WTC11 (cell line): ENCODE data around the gene GRIA4. TPM values are rescaled to one million over a fixed set of nuclear protein-coding genes. Genes with fewer than 3 reads are reported as not detected.
A peak's percentile ranks its signal among the peaks of the same experiment; 100 is the strongest.

ENCODE experiments used
- ATAC-seq: fragments of 200-7000 bp; cut with Tn5 transposase; 2 replicates; pipeline ENCODE4 v1.10.0; 2021; ENCODE audit warnings: mild to moderate bottlenecking, moderate library complexity
- CTCF ChIA-PET: fragments of 300-600 bp; sonication (Branson Sonifier 250); formaldehyde crosslinking; loops from one replicate; lab custom pipeline; 2021; ENCODE audit warnings: antibody characterized with exemption; lab: Charles Lee
- POLR2A ChIA-PET: fragments of 350-600 bp; sonication (Branson Sonifier 250); formaldehyde crosslinking; loops from one replicate; lab custom pipeline; 2021; ENCODE audit warnings: antibody characterized with exemption; lab: Charles Lee
- DNase-seq: peaks from one replicate; pipeline ENCODE4 v3.0.0; 2021; ENCODE audit warnings: low spot score
- H3K27ac Mint-ChIP-seq: 2 replicates; pipeline ENCODE4 v1.8.0; 2021; ENCODE audit warnings: mixed read lengths
- H3K27me3 Mint-ChIP-seq: 2 replicates; pipeline ENCODE4 v1.8.0; 2021; ENCODE audit warnings: low read depth, mild to moderate bottlenecking, moderate library complexity, mixed read lengths
- H3K36me3 Mint-ChIP-seq: 2 replicates; pipeline ENCODE4 v1.8.0; 2021; ENCODE audit warnings: mixed read lengths
- H3K4me1 Mint-ChIP-seq: 2 replicates; pipeline ENCODE4 v1.8.0; 2022; ENCODE audit warnings: mixed read lengths
- H3K4me3 Mint-ChIP-seq: 2 replicates; pipeline ENCODE4 v1.8.0; 2021; ENCODE audit warnings: mild to moderate bottlenecking, moderate library complexity, mixed read lengths
- H3K9me3 Mint-ChIP-seq: 2 replicates; pipeline ENCODE4 v1.8.0; 2021; ENCODE audit warnings: mixed read lengths
- ATF1 ChIP-seq: sonication (generic); formaldehyde crosslinking; IDR thresholded peaks from 2 replicates; pipeline ENCODE4 v1.8.1; 2023; ENCODE audit warnings: mild to moderate bottlenecking, moderate library complexity, missing genetic modification reagents
- CREB1 ChIP-seq: sonication (generic); formaldehyde crosslinking; IDR thresholded peaks from 2 replicates; pipeline ENCODE4 v1.8.0; 2023; ENCODE audit warnings: mild to moderate bottlenecking, missing genetic modification reagents
- CREM ChIP-seq: sonication (generic); formaldehyde crosslinking; IDR thresholded peaks from 2 replicates; pipeline ENCODE4 v1.8.1; 2022; ENCODE audit warnings: mild to moderate bottlenecking, missing genetic modification reagents, moderate library complexity
- FOXP1 ChIP-seq: sonication (generic); formaldehyde crosslinking; IDR thresholded peaks from 2 replicates; pipeline ENCODE4 v1.8.0; 2022; ENCODE audit warnings: missing genetic modification reagents, mild to moderate bottlenecking, moderate library complexity, borderline replicate concordance
- FOXP4 ChIP-seq: sonication (generic); formaldehyde crosslinking; IDR thresholded peaks from 2 replicates; pipeline ENCODE4 v1.8.0; 2022; ENCODE audit warnings: mild to moderate bottlenecking, missing genetic modification reagents
- GRHL2 ChIP-seq: fragments of 250-450 bp; sonication (Bioruptor Pico); IDR thresholded peaks from 2 replicates; pipeline ENCODE4 v1.8.0; 2022; ENCODE audit warnings: mild to moderate bottlenecking, moderate library complexity; ENCODE audit not compliant: insufficient replicate concordance, severe bottlenecking
- GTF2I ChIP-seq: fragments of 250-450 bp; sonication (Bioruptor Pico); conservative IDR thresholded peaks from 2 replicates; pipeline ENCODE4 v1.4.0; 2021; ENCODE audit warnings: mild to moderate bottlenecking
- HMGA2 ChIP-seq: fragments of 250-450 bp; sonication (Bioruptor Pico); IDR thresholded peaks from 2 replicates; pipeline ENCODE4 v1.4.0; 2021; ENCODE audit warnings: mild to moderate bottlenecking, moderate library complexity
- KAT7 ChIP-seq: sonication (generic); formaldehyde crosslinking; IDR thresholded peaks from 2 replicates; pipeline ENCODE4 v1.8.1; 2023; ENCODE audit warnings: missing genetic modification reagents, mild to moderate bottlenecking, borderline replicate concordance
- MXD4 ChIP-seq: fragments of 250-450 bp; sonication (Bioruptor Pico); IDR thresholded peaks from 2 replicates; pipeline ENCODE4 v1.8.0; 2021; ENCODE audit warnings: mild to moderate bottlenecking, moderate library complexity, borderline replicate concordance
- NFYB ChIP-seq: sonication (generic); formaldehyde crosslinking; conservative IDR thresholded peaks from 2 replicates; pipeline ENCODE4 v1.8.0; 2022; ENCODE audit warnings: low read depth, missing genetic modification reagents
- NR1H2 ChIP-seq: sonication (generic); formaldehyde crosslinking; IDR thresholded peaks from 2 replicates; pipeline ENCODE4 v1.9.0; 2021; ENCODE audit warnings: mild to moderate bottlenecking, moderate library complexity, missing genetic modification reagents
- NR3C1 ChIP-seq: sonication (generic); formaldehyde crosslinking; conservative IDR thresholded peaks from 2 replicates; pipeline ENCODE4 v1.8.1; 2023; ENCODE audit warnings: low read depth, mild to moderate bottlenecking, missing genetic modification reagents
- RELA ChIP-seq: sonication (generic); formaldehyde crosslinking; IDR thresholded peaks from 2 replicates; pipeline ENCODE4 v1.8.1; 2022; ENCODE audit warnings: missing genetic modification reagents, mild to moderate bottlenecking, borderline replicate concordance
- RORB ChIP-seq: fragments of 250-450 bp; sonication (Bioruptor Pico); IDR thresholded peaks from 2 replicates; pipeline ENCODE4 v1.9.0; 2021; ENCODE audit warnings: mild to moderate bottlenecking
- SMAD4 ChIP-seq: sonication (generic); formaldehyde crosslinking; IDR thresholded peaks from 2 replicates; pipeline ENCODE4 v1.8.0; 2022; ENCODE audit warnings: mild to moderate bottlenecking, missing genetic modification reagents
- SOX15 ChIP-seq: fragments of 250-450 bp; sonication (Bioruptor Pico); IDR thresholded peaks from 2 replicates; pipeline ENCODE4 v1.9.0; 2021; ENCODE audit warnings: mild to moderate bottlenecking
- SP1 ChIP-seq: sonication (generic); formaldehyde crosslinking; conservative IDR thresholded peaks from 2 replicates; pipeline ENCODE4 v1.8.1; 2022; ENCODE audit warnings: missing genetic modification reagents
- TCF7 ChIP-seq: sonication (generic); formaldehyde crosslinking; IDR thresholded peaks from 2 replicates; pipeline ENCODE4 v1.8.0; 2022; ENCODE audit warnings: mild to moderate bottlenecking, low read depth, missing genetic modification reagents, moderate library complexity
- TEAD1 ChIP-seq: sonication (generic); formaldehyde crosslinking; IDR thresholded peaks from 2 replicates; pipeline ENCODE4 v1.8.0; 2022; ENCODE audit warnings: mild to moderate bottlenecking, missing genetic modification reagents
- TEAD4 ChIP-seq: sonication (generic); formaldehyde crosslinking; IDR thresholded peaks from 2 replicates; pipeline ENCODE4 v1.8.0; 2022; ENCODE audit warnings: mild to moderate bottlenecking, missing genetic modification reagents
- TP53 ChIP-seq: sonication (generic); formaldehyde crosslinking; IDR thresholded peaks from 2 replicates; pipeline ENCODE4 v1.8.1; 2023; ENCODE audit warnings: mild to moderate bottlenecking, missing genetic modification reagents
- ZNF232 ChIP-seq: sonication (generic); formaldehyde crosslinking; IDR thresholded peaks from 2 replicates; pipeline ENCODE4 v1.8.0; 2022; ENCODE audit warnings: mild to moderate bottlenecking, missing genetic modification reagents
- ZNF416 ChIP-seq: fragments of 250-450 bp; sonication (Bioruptor Pico); IDR thresholded peaks from 2 replicates; pipeline ENCODE4 v1.9.0; 2021; ENCODE audit warnings: mild to moderate bottlenecking, inconsistent platforms
- total RNA-seq: library from RNA; stranded (reverse); gene quantifications from 3 replicates; pipeline ENCODE4 v1.2.3, GENCODE V29; 2021
- TF ChIP-seq, protein P1 (sequence below): sonication (generic); formaldehyde crosslinking; IDR thresholded peaks from 2 replicates; pipeline ENCODE4 v1.8.1; 2023; ENCODE audit warnings: mild to moderate bottlenecking, moderate library complexity, missing genetic modification reagents
- TF ChIP-seq, protein P2 (sequence below): fragments of 250-450 bp; sonication (Bioruptor Pico); IDR thresholded peaks from 2 replicates; pipeline ENCODE4 v1.9.0; 2021; ENCODE audit warnings: mild to moderate bottlenecking, borderline replicate concordance

The GRIA4 gene
- total RNA-seq, 1 experiment from 2014 or later = 11.4 TPM

DNA sequence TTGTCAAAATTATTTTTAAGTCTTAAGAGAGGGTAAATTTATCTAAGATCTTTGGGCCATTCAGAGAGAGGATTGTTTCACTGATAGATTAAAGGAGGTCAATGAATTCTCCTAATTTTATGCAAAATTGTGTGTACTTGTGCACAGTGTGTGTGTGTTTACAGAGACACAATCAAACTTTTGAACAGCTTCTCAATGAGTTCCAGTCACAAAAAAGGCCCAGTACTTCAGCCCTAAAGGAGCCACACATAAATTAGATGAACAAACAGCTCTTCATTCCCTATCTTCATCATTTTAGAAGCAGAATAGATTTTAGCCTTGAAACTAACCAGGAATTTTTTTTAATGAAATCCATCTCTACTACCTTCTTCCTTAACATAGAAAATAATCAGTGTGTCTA is 9.7 kb downstream of the GRIA4 start:
- DNase-seq (no peak), ATAC-seq (no peak)
- Mint-ChIP-seq H3K4me1 (peaks cover 3% of the 10 kb centered on the region), H3K9me3 (no peaks in the 10 kb centered on the region), H3K27me3 (no peaks in the 10 kb centered on the region), H3K27ac (no peak overlapping the region), H3K4me3 (no peak overlapping the region), H3K36me3 (no peaks in the 10 kb centered on the region)
- ChIA-PET POLR2A (no interaction called here), CTCF (no interaction called here)
- TF ChIP-seq TP53 (CRISPR knock-in tag) (no peak), TCF7 (CRISPR knock-in tag) (no peak), GRHL2 (CRISPR knock-in tag) (no peak)

DNA sequence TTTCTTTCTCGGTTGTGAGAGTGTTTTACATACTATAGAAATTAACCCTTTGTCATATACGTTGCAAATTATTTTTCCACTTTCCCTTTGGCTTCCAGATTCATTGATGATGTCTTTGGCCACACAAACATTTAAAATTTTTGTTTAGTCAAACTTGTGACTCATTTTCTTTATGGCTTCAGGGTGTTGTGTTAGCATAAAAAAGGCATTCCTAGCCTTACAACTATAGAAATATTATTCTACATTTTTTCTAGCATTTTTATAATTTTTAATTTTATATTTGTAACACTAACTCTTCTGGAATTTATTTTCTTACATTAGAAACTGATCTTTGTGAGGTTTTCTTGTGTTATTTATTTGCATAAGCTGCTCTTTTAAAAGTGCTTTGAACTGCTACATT is 12.1 kb downstream of the GRIA4 start:
- POLR2A ChIA-PET = no interaction called here
- no peak overlapping the region for H3K4me3 Mint-ChIP-seq
- ATAC-seq = no peak
- CTCF ChIA-PET = no interaction called here
- H3K9me3 Mint-ChIP-seq = no peaks in the 10 kb centered on the region
- no peaks in the 10 kb centered on the region for H3K36me3 Mint-ChIP-seq
- H3K27ac Mint-ChIP-seq = 0 out of 2 replicates have a peak overlapping the region, but pooled peaks have one; percentile 20
- no peak for DNase-seq
- H3K4me1 Mint-ChIP-seq = no peaks in the 10 kb centered on the region
- TF ChIP-seq FOXP4 (CRISPR knock-in tag) (no peak), NR1H2 (CRISPR knock-in tag) (no peak), SMAD4 (CRISPR knock-in tag) (no peak), MXD4 (no peak), TEAD1 (CRISPR knock-in tag) (no peak)
- no peaks in the 10 kb centered on the region for H3K27me3 Mint-ChIP-seq

DNA sequence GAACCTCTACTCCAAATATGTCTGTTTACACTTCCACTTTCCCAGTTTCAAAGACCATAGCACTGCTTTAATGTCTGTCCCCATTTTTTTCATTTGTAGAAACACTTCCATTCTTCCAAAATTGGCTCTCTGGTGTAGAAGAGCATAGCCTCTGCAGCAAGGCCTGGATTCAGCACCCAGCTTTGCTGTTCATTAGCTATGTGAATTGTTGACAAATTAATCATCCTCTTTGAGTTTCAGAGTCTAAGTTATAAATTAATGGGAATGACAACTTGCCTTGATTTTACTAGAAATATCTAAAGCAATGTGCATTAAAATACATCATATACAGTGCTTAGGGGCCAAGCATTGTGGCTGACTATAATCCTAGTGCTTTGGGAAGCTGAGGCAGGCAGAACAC is 22.4 kb downstream of the GRIA4 start:
- ATAC-seq = no peak
- H3K27me3 Mint-ChIP-seq = no peaks in the 10 kb centered on the region
- peaks cover 17% of the 10 kb centered on the region for H3K4me1 Mint-ChIP-seq
- CTCF ChIA-PET = no interaction called here
- H3K27ac Mint-ChIP-seq = peak overlapping the region; percentile 80; the same call in 1 of the 2 replicates
- TF ChIP-seq GTF2I (CRISPR knock-in tag) = no peak
- TF ChIP-seq, protein P1, sequence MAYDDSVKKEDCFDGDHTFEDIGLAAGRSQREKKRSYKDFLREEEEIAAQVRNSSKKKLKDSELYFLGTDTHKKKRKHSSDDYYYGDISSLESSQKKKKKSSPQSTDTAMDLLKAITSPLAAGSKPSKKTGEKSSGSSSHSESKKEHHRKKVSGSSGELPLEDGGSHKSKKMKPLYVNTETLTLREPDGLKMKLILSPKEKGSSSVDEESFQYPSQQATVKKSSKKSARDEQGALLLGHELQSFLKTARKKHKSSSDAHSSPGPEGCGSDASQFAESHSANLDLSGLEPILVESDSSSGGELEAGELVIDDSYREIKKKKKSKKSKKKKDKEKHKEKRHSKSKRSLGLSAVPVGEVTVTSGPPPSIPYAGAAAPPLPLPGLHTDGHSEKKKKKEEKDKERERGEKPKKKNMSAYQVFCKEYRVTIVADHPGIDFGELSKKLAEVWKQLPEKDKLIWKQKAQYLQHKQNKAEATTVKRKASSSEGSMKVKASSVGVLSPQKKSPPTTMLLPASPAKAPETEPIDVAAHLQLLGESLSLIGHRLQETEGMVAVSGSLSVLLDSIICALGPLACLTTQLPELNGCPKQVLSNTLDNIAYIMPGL (CRISPR knock-in tag) = no peak
- TF ChIP-seq, protein P2, sequence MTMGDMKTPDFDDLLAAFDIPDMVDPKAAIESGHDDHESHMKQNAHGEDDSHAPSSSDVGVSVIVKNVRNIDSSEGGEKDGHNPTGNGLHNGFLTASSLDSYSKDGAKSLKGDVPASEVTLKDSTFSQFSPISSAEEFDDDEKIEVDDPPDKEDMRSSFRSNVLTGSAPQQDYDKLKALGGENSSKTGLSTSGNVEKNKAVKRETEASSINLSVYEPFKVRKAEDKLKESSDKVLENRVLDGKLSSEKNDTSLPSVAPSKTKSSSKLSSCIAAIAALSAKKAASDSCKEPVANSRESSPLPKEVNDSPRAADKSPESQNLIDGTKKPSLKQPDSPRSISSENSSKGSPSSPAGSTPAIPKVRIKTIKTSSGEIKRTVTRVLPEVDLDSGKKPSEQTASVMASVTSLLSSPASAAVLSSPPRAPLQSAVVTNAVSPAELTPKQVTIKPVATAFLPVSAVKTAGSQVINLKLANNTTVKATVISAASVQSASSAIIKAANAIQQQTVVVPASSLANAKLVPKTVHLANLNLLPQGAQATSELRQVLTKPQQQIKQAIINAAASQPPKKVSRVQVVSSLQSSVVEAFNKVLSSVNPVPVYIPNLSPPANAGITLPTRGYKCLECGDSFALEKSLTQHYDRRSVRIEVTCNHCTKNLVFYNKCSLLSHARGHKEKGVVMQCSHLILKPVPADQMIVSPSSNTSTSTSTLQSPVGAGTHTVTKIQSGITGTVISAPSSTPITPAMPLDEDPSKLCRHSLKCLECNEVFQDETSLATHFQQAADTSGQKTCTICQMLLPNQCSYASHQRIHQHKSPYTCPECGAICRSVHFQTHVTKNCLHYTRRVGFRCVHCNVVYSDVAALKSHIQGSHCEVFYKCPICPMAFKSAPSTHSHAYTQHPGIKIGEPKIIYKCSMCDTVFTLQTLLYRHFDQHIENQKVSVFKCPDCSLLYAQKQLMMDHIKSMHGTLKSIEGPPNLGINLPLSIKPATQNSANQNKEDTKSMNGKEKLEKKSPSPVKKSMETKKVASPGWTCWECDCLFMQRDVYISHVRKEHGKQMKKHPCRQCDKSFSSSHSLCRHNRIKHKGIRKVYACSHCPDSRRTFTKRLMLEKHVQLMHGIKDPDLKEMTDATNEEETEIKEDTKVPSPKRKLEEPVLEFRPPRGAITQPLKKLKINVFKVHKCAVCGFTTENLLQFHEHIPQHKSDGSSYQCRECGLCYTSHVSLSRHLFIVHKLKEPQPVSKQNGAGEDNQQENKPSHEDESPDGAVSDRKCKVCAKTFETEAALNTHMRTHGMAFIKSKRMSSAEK (CRISPR knock-in tag) = no peak
- no peak for TF ChIP-seq HMGA2 (CRISPR knock-in tag)
- no peak overlapping the region for H3K4me3 Mint-ChIP-seq
- POLR2A ChIA-PET = no interaction called here
- no peaks in the 10 kb centered on the region for H3K9me3 Mint-ChIP-seq
- H3K36me3 Mint-ChIP-seq = no peaks in the 10 kb centered on the region
- DNase-seq = no peak

DNA sequence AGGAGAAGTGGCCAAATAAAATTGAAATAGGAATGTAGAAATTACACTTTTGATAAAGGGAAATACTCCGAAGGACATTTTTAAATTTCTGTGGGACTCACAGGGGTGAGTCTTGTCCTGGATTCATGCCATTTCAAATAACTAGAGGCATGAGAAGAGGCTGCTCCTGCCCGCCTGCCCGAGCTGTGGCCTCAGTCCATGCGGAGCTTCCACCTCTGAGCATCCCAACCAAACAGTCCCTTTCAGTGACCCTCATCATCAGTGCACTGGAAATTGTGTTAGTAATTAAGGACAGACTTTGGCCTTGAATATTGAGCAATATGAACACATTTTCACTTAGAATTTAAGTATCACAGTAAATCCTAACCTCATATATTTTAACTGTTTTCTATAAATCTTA is 25.6 kb downstream of the GRIA4 start:
- DNase-seq (no peak), ATAC-seq (no peak)
- Mint-ChIP-seq H3K27ac (no peak overlapping the region), H3K9me3 (no peaks in the 10 kb centered on the region), H3K36me3 (no peaks in the 10 kb centered on the region), H3K27me3 (no peaks in the 10 kb centered on the region), H3K4me1 (peaks cover 11% of the 10 kb centered on the region), H3K4me3 (no peak overlapping the region)
- ChIA-PET POLR2A (no interaction called here), CTCF (no interaction called here)
- TF ChIP-seq CREM (CRISPR knock-in tag) (no peak), ZNF416 (CRISPR knock-in tag) (no peak), NR3C1 (CRISPR knock-in tag) (no peak), RELA (CRISPR knock-in tag) (no peak), TEAD4 (CRISPR knock-in tag) (no peak), SOX15 (CRISPR knock-in tag) (no peak), FOXP1 (CRISPR knock-in tag) (no peak), NFYB (CRISPR knock-in tag) (no peak), CREB1 (CRISPR knock-in tag) (no peak), RORB (CRISPR knock-in tag) (no peak), ZNF232 (CRISPR knock-in tag) (no peak), SP1 (no peak), ATF1 (no peak), KAT7 (CRISPR knock-in tag) (no peak)
